ENCODE results near the gene FANCL.

GRCh38 chr2:58135861-58136260, 105.3 kb downstream of the FANCL start:
- TF ChIP-seq CTCF (IDR thresholded peaks at IDR 0.05): no peak
- no peak for TF ChIP-seq POLR2A (IDR thresholded peaks at IDR 0.05)

Measured in testis (tissue), 2 donors.